Activated naive CD4-positive, alpha-beta T cell treated with anti-CD3 and anti-CD28 coated beads, Interleukin-2, amount 50 U/mL, for 72 hours (primary cell): ENCODE measurements around the gene ASIC4. TPM values are rescaled to one million over a fixed set of nuclear protein-coding genes. Genes with fewer than 3 reads are reported as not detected.
A peak's percentile ranks its signal among the peaks of the same experiment; 100 is the strongest.

Source experiments
- ATAC-seq, 2 donors: fragments of 150-1000 bp; cut with Tn5 transposase; 2 replicates each; pipeline ENCODE4 v1.10.0; 2021; ENCODE audit warnings: mild to moderate bottlenecking in 2 of 2, moderate library complexity in 2 of 2
- DNase-seq, 2 donors: peaks; one replicate each; pipeline ENCODE4 v3.0.0; 2021 to 2022; ENCODE audit warnings: low spot score in 2 of 2
- H3K27ac Mint-ChIP-seq, 2 donors: one replicate each; pipeline ENCODE4 v1.8.0; 2022; ENCODE audit warnings: mild to moderate bottlenecking in 2 of 2, mixed read lengths in 2 of 2
- H3K36me3 Mint-ChIP-seq, 2 donors: one replicate each; pipeline ENCODE4 v1.8.0; 2022; ENCODE audit warnings: mixed read lengths in 2 of 2
- H3K9me3 Mint-ChIP-seq, 2 donors: one replicate each; pipeline ENCODE4 v1.8.0; 2022; ENCODE audit warnings: mixed read lengths in 2 of 2
- total RNA-seq, 2 donors: library from RNA; stranded (reverse); gene quantifications; one replicate each; pipeline ENCODE4 v1.2.3, GENCODE V29; 2022

Gene ASIC4
- total RNA-seq, 2 donors from 2014 or later, result 0.16 to 0.98 TPM

DNA sequence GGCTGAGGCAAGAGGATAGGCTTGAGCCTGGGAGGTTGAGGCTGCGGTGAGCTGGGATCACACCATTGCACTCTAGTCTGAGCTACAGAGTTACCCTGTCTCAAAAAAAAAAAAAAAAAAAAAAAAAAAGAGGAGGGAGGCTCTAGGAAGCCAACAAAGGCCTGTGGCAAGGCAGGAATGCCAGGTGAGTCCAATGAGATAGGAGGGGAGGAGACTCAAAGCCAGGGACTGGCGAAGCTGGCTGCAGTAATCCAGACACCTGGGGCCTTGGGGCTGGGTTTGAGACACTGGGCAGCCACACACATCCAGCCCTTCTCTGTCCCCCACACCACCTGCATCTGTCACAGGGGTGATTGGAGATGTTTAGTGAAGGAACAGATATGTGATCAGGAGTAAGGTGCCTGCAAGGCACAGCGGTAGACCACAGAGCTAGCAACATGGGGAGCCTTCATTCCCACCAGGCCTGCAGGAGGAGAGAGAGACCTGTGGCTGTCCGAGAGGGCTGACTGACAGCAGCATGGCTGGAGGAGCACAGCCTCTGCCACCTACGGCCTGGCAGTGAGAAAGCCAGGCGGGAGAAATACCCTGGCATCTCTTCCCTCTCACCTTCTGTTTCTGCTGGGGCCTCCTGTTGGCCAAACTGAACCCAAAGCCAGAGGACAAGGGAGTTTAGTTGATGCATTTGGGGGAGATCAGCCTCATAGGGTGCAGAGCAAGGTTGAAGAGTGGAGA lies 19.8 kb downstream of the ASIC4 start:
- no peaks in the 10 kb centered on the region for H3K36me3 Mint-ChIP-seq
- no peak for ATAC-seq
- DNase-seq, result no peak
- no peak overlapping the region for H3K27ac Mint-ChIP-seq
- H3K9me3 Mint-ChIP-seq, result no peaks in the 10 kb centered on the region

DNA sequence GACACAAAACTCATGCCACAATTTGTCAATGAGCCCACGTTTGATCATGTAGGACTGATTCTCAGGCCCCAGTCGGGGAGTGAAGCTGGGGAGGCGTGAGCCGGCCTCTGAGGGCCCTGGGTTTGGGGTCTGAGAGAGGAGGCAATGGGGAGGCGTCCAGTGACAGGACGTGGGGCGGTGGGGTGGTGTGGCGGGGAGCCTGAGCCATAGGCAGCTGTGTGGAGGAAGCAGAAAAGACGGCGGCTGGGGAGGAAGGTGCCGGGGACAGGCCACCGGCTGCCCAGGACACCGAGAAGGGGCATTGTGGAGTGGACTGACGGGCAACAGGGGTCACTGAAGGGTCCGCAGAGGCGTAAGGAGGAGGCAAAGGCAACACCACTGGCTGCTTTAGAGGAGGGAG lies 22.1 kb downstream of the ASIC4 start:
- no peak overlapping the region for H3K27ac Mint-ChIP-seq
- no peak for ATAC-seq
- H3K9me3 Mint-ChIP-seq, result no peaks in the 10 kb centered on the region
- peaks cover 0 to 5% of the 10 kb centered on the region in 2 donors for H3K36me3 Mint-ChIP-seq
- no peak for DNase-seq

DNA sequence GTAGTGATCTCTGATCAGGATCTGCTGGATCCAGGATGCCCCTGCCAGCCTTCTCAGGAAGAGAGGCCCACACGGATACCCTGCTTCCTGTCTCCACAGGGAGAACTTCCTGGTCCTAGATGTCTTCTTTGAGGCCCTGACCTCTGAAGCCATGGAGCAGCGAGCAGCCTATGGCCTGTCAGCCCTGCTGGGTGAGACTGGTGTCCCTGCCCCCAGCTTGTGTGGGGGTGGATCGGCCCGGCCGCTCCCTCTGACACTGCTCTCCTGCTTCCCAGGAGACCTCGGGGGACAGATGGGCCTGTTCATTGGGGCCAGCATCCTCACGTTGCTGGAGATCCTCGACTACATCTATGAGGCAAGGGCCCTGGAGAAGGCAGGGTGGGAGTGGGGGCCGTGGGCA lies 22.7 kb downstream of the ASIC4 start:
- peaks cover 0 to 7% of the 10 kb centered on the region in 2 donors for H3K36me3 Mint-ChIP-seq
- H3K9me3 Mint-ChIP-seq, result no peaks in the 10 kb centered on the region
- DNase-seq, result no peak
- no peak for ATAC-seq
- H3K27ac Mint-ChIP-seq, result peak overlapping the region in 1 of 2 donors; percentile 47

DNA sequence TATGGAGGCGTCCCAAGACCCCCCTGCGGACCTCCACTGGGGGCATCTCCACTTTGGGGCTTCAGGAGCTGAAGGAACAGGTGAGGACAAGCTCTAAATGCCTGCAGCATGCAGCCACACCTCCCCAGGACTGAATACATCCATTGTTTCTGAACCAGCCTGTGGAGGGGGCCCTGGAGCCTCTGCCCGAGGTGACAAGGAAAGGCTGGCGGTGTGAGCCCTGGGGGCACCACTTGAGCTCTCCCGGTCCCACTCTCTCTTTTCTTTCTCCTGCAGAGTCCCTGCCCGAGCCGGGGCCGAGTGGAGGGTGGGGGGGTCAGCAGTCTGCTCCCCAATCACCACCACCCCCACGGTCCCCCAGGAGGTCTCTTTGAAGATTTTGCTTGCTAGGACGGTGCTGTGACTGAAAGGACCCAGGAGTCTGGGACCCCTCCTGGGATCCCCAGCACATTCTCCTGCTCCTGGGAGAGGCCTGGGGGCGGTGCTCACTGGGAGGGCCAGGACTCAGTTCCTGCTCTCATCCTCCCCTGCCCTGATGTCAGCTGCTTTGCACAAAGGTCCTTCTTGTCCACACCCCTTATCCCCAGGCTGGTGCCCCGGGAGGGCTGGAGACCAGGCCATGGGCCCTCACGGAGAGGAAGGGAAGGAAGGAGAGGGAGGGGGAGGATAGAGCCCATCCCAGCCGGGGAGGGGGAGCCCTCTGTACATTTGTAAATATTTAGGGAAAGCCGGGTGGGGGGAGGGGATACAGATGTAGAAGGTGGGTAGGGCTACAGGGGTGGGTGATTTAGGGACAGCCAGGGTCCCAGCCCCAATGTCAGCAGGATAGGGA lies 23.6 kb downstream of the ASIC4 start:
- H3K9me3 Mint-ChIP-seq, result no peaks in the 10 kb centered on the region
- ATAC-seq (no peak), DNase-seq (no peak)
- H3K27ac Mint-ChIP-seq, result no peak overlapping the region
- H3K36me3 Mint-ChIP-seq, result peaks cover 0 to 7% of the 10 kb centered on the region in 2 donors

DNA sequence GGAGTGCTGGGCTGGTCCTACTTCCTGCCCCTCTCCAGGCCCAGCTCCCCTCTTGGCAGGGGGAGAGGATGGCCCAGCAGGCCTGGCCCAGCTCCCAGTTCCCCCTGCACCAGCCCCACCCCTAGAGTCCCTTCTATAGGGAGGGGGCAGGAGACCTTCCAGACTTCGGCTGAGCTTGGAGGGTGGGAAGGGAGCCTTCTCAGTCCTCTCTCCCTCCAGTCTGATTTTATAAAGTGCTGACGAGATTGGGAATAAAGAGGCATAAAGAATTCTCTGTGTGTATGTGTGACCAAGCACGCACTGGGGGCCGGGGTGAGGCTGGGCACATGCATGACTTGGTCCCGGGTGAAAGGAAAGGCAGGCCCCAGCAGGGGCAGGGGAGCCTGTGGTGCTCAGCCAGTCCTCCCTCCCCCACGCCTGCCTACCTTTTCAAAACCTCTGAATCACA lies 24.2 kb downstream of the ASIC4 start:
- no peaks in the 10 kb centered on the region for H3K9me3 Mint-ChIP-seq
- DNase-seq, result no peak
- peaks cover 0 to 7% of the 10 kb centered on the region in 2 donors for H3K36me3 Mint-ChIP-seq
- H3K27ac Mint-ChIP-seq, result no peak overlapping the region
- ATAC-seq, result no peak

DNA sequence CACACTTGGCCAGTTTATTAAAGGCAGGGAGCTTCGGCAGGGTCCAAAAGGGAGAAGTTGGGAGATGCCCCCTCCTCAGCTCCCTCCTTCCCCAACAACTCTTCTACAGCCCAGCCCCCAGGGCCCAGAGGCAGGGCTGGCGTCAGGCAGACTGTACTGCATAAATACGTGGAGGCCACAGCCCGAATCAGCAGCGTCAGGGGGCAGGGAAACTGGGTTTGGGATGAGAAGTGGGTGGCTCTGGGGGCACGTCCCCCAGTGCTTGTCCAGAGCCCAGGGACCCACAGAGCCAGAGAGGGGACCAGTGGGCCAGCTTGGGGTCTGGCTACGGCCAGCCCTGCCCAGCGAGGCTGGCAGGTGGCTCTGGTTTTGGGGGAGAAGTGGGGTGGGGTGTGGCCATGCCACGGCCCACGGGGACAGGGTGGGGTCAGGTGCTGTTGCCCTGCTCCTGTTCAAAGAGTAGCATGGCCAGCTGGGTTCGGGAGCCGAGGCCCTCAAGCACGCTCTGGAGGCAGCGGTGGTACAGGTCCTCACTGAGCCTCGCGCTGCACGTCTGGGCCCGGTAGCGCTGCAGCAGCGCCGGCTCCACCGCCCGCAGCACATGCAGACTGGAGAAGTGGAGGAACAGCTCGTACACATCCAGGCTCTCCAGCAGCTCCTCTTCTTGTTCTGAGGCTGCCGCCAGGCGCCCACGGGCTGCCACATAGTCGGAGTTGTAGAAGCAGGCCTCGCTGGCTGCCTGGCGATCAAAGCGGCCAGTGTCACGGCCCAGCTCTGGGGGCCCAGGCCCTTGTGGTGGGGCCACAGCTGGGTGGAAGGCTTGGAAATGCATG lies 24.9 kb downstream of the ASIC4 start:
- Mint-ChIP-seq H3K36me3 (peaks cover 0 to 7% of the 10 kb centered on the region in 2 donors), H3K27ac (peak overlapping the region in 1 of 2 donors; percentile 21), H3K9me3 (no peaks in the 10 kb centered on the region)
- ATAC-seq (no peak), DNase-seq (no peak)

DNA sequence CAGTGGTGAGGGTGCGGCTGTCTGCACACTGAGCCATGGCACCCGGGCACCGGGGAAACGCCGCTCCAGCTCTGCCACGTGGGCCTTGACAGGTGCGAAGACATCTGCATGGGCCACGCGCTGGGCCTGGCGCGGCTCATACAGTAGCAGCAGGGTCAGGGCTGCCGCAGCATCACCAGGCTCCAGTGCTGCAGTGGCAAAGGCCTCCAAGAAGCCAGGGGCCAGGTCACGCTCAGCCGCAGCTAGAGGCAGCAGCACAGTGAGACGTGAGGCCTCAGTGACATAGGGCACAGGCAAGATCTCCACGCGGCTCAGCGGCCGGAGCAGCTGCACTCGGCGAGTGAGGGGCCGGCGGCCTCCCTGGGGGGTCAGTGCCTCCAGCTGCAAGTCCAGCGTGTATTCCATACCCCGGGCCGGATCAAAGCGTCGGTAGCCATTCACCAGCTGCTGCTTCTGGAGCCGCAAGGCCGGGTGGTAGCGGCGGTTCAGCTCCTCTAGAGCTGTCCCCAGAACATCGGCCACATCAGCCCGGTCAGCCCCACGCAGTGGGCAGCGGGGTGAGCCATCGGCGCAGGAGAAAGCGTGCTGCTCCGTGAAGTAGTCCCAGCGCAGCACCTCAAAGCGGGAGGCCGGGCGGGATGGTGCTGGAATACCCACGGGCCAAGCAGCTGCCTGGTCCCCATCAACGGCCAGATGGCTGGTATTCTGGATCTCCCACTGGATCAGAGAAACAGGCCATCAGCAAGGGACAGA lies 25.8 kb downstream of the ASIC4 start:
- ATAC-seq, result no peak
- DNase-seq, result no peak
- H3K27ac Mint-ChIP-seq, result no peak overlapping the region
- no peaks in the 10 kb centered on the region for H3K9me3 Mint-ChIP-seq
- peaks cover 0 to 7% of the 10 kb centered on the region in 2 donors for H3K36me3 Mint-ChIP-seq

DNA sequence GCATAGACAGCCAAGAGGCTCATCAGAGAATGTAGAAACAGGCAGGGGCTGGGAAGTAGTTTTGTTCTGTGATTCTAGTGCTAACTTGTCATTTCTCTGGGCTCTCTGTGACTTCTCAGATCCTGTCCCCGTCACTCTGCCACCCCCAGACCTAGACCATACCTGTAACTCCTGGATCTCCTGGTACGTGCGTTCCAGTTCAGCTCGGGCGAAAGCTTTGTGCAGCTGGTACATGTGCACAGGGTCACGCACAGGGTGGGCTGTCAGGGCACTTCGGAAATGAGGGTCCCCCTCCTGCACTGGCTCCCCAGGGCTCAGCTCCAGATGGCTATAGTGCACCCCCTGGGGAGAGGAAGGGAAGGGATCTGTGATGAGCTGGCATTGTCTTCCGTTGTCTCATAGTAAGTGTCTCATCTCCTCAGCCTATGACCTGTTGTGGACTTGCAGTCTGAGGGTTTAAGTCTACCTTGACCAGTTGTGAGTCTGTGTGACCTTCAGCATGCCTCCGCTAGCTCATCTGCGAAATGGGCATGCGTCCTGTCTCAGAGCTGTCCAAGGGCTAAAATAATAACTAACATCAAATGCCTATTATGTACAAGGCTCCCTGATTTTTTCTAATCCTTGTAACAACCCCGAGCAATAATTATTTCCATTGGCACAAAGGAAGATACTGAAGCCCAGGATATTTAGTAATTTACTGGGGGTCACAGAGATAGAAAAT lies 26.7 kb downstream of the ASIC4 start:
- Mint-ChIP-seq H3K27ac (no peak overlapping the region), H3K36me3 (peaks cover 0 to 7% of the 10 kb centered on the region in 2 donors), H3K9me3 (no peaks in the 10 kb centered on the region)
- DNase-seq (no peak), ATAC-seq (no peak)

DNA sequence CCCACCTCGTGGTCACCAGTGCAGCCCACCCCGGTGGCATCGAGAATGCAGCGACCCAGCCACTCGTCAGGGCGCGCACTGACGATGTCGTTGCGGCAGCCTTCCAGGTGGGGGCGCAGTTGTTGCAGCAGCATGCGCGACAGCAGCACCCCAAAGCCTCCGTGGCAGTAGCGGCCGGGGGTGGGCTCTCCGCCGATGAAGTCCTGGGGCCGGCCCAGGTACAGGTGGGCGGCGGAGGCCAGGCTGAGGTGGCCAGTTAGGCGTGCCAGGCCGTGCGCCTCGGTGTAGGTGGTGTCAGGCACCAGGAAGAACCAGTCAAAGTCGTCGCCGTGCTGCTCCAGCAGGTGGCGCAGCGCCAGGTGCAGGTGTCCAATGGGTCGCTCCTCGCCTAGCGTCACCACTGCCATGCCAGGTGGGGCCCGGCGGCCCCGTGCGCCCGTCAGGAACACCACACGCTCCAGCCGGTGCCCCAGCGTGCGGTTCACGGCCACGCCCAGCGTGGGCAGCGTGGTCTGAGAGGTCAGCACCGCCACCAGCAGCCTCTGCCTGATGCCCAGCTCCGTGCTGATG lies 27.4 kb downstream of the ASIC4 start:
- H3K27ac Mint-ChIP-seq, result no peak overlapping the region
- no peaks in the 10 kb centered on the region for H3K9me3 Mint-ChIP-seq
- H3K36me3 Mint-ChIP-seq, result peaks cover 0 to 7% of the 10 kb centered on the region in 2 donors
- ATAC-seq, result peak; percentile 51 to 62
- DNase-seq, result peak; percentile 91 to 94

DNA sequence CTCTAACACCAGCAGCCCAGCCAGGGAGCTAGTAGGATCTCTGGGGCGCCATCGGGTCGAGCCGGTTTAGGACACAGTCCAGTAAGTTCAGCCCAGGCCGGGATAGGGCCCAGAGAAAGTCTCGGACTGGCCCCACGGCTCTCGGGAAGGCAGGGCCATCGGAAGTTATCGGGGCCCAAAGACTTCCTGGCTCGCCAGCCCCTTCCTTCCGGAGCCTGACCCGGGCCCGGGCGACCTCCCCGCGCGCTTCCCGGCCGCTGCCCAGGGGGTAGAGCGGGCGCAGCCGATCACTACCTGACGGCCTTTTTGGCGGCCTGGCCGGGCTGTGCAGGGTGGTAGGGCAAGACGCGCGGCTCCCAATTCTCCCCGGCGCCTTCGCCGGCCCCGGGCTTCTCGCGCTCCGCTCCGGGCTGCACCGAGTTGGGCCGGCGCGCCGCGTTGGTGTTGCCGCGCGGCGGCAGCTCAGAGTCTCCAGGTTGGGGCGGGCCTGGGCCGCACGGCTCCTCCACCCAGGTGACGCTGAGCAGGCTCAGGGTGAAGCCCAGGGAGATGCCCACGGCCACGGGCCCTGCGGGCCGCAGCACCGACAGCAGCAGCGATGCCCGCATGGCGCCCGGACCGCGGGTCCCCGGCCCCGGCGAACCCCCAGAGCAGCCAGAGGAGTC lies 28.8 kb downstream of the ASIC4 start:
- Mint-ChIP-seq H3K27ac (peak overlapping the region in 1 of 2 donors; percentile 75), H3K9me3 (no peaks in the 10 kb centered on the region), H3K36me3 (peaks cover 0 to 7% of the 10 kb centered on the region in 2 donors)
- ATAC-seq (peak; percentile 43 to 46), DNase-seq (peak in 1 of 2 donors; percentile 65)

DNA sequence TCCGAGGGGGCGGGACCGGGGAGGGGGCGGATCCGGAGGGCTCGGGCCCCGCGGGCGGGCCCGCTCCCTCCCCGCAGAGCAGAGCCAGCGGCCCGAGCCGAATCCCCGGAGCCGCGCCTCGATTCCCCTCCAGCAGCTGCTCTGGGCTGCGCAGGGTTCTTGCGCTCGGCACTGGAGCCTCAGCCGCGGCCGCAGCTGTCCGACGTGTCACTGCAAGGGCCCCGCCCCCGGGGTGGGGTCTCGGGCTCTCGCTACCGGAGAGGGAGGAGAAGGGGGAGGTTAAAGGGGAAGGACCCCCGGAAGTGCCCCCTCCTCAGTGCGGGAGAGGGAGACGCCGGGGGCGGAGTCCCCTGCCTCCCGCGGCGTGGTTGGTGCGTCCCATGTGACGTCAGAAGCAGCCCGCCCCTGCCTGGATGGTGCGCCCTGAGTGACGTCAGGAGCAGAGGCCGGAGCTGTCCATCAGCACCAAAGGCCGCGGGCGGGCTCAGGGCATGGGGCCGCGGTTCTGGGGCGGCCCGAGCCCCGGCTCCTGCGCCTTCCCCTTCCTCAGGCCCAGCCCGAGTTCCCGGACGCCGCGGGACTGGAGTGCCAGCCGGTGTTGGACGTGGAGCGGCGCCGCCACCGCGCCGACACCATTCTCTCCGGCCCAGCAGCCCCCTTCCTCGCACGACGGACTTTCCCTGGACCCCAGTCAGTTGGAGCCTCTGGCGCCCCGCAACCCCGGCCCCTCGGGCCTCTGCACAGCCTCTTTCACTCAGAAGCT lies 29.5 kb downstream of the ASIC4 start, which contains the start of the genes CHPF and TMEM198:
TSS of gene CHPF (minus strand) at position 214 of the 763 bp plus-strand sequence. CDS start 271 bp downstream, outside the sequence.
TSS of gene TMEM198 (plus strand) at position 433 of the 763 bp plus-strand sequence. CDS start 700 bp downstream, outside the sequence.
- ATAC-seq, result peak; percentile 82 to 86
- H3K9me3 Mint-ChIP-seq, result no peaks in the 10 kb centered on the region
- H3K27ac Mint-ChIP-seq, result peak within 1 kb of the TSS in 1 of 2 donors; percentile 75
- peak; percentile 94 to 98 for DNase-seq
- H3K36me3 Mint-ChIP-seq, result peaks cover 0 to 7% of the 10 kb centered on the region in 2 donors

DNA sequence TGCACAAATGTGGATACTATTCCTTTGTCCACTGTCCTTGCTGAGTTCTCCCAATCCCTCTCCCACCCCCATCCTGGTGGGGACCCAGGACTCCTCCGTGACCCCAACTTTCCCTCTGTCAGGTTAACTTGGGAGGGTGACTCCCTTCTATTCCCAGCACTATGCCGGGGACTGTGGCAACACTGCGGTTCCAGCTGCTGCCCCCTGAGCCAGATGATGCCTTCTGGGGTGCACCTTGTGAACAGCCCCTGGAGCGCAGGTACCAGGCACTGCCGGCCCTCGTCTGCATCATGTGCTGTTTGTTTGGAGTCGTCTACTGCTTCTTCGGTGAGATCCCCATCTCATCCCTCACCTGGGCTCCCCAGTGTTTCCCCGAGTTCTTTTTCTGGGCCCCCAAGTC lies 30.3 kb downstream of the ASIC4 start:
- H3K27ac Mint-ChIP-seq, result peak overlapping the region in 1 of 2 donors; percentile 19
- DNase-seq (no peak), ATAC-seq (no peak)
- H3K9me3 Mint-ChIP-seq, result no peaks in the 10 kb centered on the region
- peaks cover 0 to 7% of the 10 kb centered on the region in 2 donors for H3K36me3 Mint-ChIP-seq

DNA sequence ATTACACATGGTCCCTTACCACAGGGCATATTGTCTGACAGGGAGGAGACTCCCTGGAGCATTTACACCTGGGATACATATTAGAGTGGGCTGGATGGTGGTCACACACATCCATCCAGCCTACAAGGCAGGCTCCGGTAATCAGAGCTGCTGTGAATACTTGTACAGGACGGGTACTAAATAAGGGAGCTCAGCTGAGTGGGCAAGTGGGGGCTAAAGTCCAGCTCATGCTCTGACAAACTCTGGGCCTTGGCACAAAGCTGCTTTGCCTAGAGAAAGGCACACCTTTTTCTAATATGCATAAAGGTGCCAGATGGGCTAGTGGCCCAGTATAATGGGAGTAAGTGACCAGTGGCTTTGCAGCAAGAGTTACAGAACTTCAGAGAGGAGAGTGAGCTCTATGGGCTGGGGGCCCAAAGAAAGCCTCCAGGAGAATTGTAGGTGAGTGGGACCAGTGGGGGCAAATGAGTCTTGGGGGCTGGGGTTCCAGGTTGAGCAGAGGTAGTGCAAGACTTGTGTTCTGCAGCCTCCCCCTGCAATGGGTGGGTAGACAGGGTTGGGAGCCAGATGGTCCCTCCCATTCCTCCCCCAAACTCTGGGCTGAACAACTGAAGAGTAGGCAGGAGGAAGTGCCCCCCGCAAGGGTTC lies 31.1 kb downstream of the ASIC4 start:
- peaks cover 0 to 7% of the 10 kb centered on the region in 2 donors for H3K36me3 Mint-ChIP-seq
- H3K9me3 Mint-ChIP-seq, result no peaks in the 10 kb centered on the region
- H3K27ac Mint-ChIP-seq, result no peak overlapping the region
- DNase-seq (no peak), ATAC-seq (no peak)
